ENCODE data around the gene TASP1.

TASP1 gene

DNA sequence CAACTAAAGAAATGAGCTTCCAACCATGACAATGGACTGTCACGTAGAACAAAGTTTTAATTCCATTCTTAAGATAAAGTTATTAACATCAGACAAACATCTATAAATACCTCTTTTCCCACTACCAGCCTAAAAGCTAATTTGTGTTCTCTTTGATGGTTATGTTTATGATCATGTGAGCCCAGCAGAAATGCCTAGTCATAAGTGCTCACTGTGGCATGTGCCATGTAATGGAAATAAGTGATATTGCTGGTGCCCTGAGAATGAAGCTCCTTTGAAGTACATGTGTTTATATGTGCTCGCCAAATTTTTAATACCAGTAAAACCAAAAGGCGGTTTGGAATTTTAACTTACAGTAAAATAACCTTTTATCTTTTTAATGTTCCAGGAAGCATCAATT, 211.9 kb downstream of the TASP1 start:
- no peaks in the 10 kb centered on the region for H3K9me3 Mint-ChIP-seq
- H3K36me3 Mint-ChIP-seq: peaks cover 29% of the 10 kb centered on the region
- H3K4me3 Mint-ChIP-seq: no peak overlapping the region
- no peaks in the 10 kb centered on the region for H3K27me3 Mint-ChIP-seq
- no peak overlapping the region for H3K27ac Mint-ChIP-seq
- no peaks in the 10 kb centered on the region for H3K4me1 Mint-ChIP-seq

DNA sequence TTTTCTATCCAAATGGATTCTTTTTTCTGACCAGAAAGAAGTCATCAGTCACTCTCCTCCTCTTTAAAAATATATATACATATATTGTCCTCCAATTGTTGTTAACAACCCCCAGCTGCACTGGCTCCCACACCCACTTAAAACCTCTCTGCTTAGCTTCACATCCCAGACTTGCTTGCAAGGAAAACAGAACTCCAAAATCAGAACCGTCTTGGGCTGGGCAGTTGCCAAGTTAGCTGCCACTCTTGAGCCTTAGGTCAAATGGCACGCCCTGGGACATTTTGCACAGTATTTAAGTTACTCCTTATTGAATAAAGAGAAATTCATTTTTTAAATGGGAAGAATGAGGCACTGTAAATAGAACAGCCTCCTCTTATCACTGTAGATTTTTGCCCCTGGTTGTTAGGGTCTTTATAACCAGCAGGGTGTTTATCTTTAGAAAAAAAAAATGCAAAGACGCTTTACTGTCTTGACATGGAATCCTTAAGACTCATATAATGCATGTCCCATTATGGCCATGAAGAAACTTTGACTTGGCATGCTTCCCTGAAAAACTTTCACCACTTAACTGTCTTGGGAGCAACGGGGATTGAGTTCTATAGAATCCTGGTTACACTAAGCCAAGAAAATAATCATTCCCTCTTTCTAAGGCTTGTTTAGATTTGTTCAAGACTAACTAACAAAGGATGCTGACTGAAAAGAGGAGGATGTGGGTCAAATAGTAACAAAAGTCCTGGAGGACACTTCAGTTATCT, 213.2 kb downstream of the TASP1 start:
- no peaks in the 10 kb centered on the region for H3K9me3 Mint-ChIP-seq
- H3K27me3 Mint-ChIP-seq: no peaks in the 10 kb centered on the region
- no peaks in the 10 kb centered on the region for H3K4me1 Mint-ChIP-seq
- no peak overlapping the region for H3K27ac Mint-ChIP-seq
- peaks cover 20% of the 10 kb centered on the region for H3K36me3 Mint-ChIP-seq
- H3K4me3 Mint-ChIP-seq: no peak overlapping the region

DNA sequence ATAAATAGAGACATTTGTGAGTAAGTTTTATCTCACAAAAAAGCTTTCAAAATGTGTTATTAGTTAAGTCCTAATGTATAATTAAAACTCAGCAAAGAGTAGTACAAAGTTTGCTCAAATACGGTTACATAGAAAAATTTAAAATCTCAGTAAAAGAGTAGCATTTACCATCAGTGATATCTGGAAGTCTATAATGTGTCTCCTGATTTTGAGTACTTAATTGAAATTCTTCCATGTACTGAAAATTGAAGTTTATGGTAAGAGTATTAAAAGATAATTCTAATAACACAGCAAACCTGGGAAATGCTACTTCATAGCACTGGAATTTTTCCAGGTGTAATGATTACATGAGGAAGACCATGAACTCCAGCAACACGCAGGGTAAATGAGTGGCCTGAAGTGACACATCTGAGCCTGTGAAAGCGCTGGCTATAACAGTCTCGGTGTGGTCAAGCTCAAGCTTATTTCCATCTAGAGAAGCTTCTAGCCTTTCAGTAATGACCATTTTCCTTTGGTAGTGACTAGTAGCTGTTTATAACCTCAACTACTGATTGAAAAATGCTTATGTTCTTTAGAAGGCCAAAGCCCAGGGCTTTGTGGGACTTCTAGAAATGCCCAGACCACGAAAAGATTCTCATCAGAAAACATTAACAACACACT, 214.4 kb downstream of the TASP1 start:
- Mint-ChIP-seq H3K4me3 (no peak overlapping the region), H3K27me3 (no peaks in the 10 kb centered on the region), H3K27ac (no peak overlapping the region), H3K4me1 (no peaks in the 10 kb centered on the region), H3K9me3 (no peaks in the 10 kb centered on the region), H3K36me3 (peaks cover 10% of the 10 kb centered on the region)

DNA sequence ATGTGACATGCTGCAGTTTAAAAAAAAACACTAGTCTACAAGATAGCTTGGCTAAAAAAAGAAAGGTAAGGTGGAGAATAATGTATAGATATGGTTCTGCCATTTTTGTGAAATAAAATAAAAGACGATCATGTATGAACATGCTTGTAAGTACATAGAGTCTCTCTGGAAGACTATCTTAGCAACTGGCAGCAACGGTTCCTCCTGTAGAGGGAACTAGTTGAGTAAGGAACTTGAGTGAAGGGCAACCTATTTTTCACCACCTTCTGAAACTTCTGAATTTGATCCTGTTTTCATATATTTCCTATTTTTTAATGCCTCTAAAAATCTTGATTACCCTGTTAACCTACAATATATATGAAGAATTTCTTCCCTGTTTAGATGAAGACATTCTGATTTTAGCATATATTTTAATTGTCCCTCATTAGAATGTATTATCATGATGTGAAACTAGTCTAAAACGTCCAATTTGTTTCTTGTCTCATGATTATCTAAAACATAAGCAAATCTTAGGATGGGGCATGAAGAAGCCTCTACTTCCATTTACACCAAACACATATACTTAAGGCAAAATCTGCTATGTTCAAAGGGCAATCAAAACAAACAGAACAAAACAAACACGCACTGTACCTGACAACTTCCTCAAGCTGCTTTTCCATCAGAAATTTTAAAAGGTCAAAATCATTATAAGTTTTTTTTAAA, 215.1 kb downstream of the TASP1 start:
- Mint-ChIP-seq H3K27ac (no peak overlapping the region), H3K36me3 (peaks cover 9% of the 10 kb centered on the region), H3K27me3 (no peaks in the 10 kb centered on the region), H3K4me3 (no peak overlapping the region), H3K4me1 (no peaks in the 10 kb centered on the region), H3K9me3 (no peaks in the 10 kb centered on the region)

DNA sequence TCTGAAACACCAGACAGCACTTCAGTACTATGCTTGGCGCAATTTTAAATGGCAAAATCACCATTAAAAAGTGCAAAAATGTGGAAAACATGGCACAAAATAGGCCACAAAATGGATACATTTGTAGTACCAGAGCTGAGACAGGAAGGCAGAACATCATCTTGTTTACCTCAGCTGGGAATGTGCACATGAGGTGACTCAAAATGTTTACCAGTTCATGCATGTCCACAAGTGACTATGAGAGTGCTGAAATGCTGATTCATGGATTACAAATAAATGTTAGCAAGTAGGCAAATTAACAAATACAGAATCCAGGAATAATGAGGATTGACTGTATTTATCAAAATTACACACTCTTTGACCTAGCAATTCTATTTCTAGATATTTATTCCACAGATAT, 216.1 kb downstream of the TASP1 start:
- Mint-ChIP-seq H3K36me3 (peaks cover 14% of the 10 kb centered on the region), H3K27me3 (no peaks in the 10 kb centered on the region), H3K9me3 (no peaks in the 10 kb centered on the region), H3K4me3 (no peak overlapping the region), H3K27ac (no peak overlapping the region), H3K4me1 (no peaks in the 10 kb centered on the region)

DNA sequence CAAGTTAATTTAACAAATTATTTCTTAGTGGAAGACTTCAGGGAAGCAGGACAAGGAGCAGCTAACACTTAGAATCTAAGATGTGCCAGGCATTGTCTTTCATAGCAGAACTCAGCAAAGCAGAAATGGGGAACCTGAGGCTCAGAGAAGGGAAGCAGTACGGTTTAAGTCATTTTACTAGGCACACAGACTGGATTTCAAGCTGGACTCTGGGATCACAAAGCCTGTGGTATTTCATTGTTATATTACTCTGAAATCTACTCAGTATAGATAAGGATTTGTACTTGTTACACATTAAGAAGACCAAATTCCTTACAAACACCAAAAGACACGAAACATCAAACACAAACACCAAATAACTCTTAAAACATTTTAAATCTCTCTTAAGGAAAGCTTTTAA, 218.1 kb downstream of the TASP1 start:
- Mint-ChIP-seq H3K9me3 (no peaks in the 10 kb centered on the region), H3K4me1 (no peaks in the 10 kb centered on the region), H3K36me3 (peaks cover 21% of the 10 kb centered on the region), H3K27me3 (no peaks in the 10 kb centered on the region), H3K27ac (no peak overlapping the region), H3K4me3 (no peak overlapping the region)

DNA sequence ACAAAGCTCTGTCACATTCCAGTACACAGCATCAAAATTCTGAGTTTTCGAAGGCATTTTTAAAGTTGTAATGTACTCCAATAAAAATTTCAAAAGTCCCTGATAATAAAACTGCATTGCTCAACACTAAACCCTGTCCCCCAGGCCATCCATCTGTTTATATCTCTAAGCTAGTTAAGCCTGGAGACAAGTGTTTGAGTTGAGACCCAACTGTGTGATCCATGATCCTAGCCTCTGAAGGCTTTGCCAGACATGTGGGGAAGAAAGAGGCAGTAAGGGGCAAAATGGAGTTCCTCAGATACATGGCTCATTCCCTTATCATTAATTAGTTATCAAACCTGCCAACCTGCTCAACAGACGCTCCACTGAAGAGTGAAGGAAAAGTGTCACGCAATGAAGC, 219.3 kb downstream of the TASP1 start:
- peaks cover 24% of the 10 kb centered on the region for H3K36me3 Mint-ChIP-seq
- no peak overlapping the region for H3K4me3 Mint-ChIP-seq
- no peaks in the 10 kb centered on the region for H3K4me1 Mint-ChIP-seq
- no peaks in the 10 kb centered on the region for H3K9me3 Mint-ChIP-seq
- no peaks in the 10 kb centered on the region for H3K27me3 Mint-ChIP-seq
- no peak overlapping the region for H3K27ac Mint-ChIP-seq

DNA sequence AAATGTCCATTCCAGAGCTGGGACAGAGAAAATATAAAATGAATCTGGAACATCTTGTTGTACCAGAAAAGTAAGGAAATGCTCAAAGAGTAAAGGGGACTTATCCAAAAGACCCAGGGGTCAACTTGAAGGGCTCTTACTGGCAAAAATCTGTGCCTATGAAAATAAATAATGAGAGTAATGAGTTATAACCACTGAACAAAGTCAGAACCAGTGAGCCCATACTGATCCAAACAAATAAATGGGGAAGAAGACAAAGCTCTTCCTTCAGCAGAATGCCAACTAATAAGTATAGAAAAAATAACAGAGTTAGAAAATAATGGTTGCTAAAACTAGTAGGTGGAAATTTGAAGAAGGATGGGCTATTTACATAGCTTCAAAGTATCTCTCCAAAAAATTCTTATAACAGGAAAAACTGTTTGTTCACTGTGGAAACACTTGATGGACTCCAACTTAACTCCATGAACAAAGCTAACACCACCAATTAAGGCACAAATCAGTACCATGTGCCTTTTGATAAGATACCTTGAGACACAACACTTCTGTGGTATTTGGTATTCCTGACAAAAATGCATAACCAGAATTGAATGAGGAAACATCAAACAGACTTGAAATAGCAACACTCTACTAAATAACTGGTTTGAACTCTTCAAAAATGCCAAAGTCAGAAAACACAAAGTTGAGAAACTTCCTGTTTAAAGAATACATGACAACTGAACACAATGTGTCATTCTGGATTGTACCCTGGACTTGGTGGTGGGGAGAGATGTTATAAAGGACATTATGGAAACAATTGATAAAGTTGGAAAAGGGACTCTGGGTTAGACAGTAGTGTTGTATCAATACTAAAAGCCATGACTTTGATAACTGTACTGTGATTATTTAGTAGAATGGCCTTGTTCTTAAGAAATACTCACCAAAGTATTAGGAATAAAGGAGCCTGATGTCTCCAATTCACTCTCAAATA, 220.2 kb downstream of the TASP1 start:
- Mint-ChIP-seq H3K27me3 (no peaks in the 10 kb centered on the region), H3K36me3 (peaks cover 27% of the 10 kb centered on the region), H3K27ac (no peak overlapping the region), H3K9me3 (no peaks in the 10 kb centered on the region), H3K4me3 (no peak overlapping the region), H3K4me1 (no peaks in the 10 kb centered on the region)

DNA sequence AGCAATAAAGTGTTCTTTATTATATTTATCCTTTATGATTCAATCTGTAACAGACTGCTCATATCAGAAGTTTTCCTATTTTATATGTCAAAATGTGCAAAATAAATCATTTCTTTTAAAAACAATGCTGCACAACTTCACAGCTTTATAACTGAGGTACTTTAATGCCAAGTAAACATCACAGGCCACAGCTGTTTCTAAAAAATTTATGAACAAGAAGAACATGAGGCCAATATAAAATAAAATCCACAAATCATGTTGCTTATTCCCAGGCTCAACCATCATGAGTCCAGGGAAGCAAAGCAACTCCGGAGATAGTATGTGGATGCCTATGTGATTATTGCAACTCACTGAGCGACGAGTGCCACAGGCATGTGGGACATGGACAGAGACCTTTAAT, 222.2 kb downstream of the TASP1 start:
- Mint-ChIP-seq H3K27ac (no peak overlapping the region), H3K4me3 (no peak overlapping the region), H3K4me1 (no peaks in the 10 kb centered on the region), H3K9me3 (no peaks in the 10 kb centered on the region), H3K27me3 (no peaks in the 10 kb centered on the region), H3K36me3 (peaks cover 31% of the 10 kb centered on the region)

DNA sequence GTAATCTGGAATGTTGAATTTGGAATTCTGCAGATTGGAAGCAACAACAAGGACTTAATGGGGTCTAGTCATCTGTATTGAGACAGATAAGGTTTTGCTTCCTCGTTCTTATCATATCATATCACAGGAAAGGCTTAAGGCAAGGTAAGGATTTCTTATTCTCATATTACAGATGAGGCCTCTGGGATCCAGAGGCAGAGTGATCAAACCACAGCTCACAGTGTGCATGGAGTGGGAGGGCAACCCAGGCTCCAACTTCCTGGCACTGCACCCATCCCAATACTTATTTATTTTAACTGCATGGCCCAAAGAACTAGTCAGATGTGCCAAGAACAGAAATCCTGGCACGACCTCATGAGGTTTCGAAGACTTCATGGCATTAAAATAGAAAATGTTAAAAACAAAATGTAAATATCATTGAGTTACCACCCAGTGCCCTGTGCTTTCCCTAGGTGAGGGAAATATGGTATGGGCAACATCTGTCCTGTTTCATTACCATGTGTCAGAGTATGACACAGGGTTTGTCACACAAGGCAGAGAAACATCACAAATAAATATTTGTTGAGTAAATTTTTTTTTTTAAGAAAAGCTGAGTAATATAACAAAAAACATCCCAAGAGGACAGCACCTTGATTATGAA, 225.8 kb downstream of the TASP1 start:
- no peak overlapping the region for H3K4me3 Mint-ChIP-seq
- no peak overlapping the region for H3K27ac Mint-ChIP-seq
- no peaks in the 10 kb centered on the region for H3K9me3 Mint-ChIP-seq
- peaks cover 31% of the 10 kb centered on the region for H3K36me3 Mint-ChIP-seq
- H3K27me3 Mint-ChIP-seq: no peaks in the 10 kb centered on the region
- H3K4me1 Mint-ChIP-seq: no peaks in the 10 kb centered on the region

DNA sequence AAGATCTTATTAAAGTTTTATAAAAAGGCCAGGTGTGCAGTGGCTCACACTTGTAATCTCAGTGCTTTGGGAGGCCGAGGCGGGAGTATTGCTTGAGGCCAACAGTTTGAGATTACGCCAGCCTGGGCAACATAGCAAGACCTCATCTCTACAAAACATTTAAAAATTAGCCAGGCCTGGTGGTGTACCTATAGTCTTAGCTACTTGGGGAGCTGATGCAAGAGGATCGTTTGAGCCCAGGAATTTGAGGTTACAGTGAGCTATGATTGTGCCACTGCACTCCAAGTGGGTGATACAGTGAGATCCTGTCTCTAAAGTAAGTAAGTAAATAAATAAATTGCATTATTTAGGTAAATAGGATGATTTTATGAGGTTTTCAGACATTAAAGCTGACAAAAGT, 234.4 kb downstream of the TASP1 start:
- Mint-ChIP-seq H3K36me3 (peaks cover 12% of the 10 kb centered on the region), H3K9me3 (no peaks in the 10 kb centered on the region), H3K4me3 (no peak overlapping the region), H3K4me1 (peaks cover 4% of the 10 kb centered on the region), H3K27me3 (no peaks in the 10 kb centered on the region), H3K27ac (no peak overlapping the region)

DNA sequence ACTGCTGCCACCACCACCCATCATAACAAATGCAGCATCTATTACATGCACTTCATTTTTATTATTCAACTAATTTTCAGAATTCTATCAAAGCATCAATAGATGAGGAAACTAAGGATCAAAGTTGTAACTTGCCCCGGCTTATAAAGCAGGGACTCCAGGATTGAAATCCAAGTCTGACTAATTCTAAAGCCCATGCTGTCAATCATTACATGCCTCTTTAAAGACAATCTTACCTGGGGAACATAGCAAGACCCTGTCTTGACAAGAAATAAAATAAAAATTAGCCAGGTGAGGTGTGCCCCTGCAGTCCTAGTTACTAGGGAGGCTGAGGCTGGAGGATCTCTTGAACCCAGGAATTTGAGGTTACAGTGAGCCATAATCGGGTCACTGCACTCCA, 235.3 kb downstream of the TASP1 start:
- Mint-ChIP-seq H3K27me3 (no peaks in the 10 kb centered on the region), H3K4me3 (no peak overlapping the region), H3K27ac (no peak overlapping the region), H3K4me1 (peaks cover 4% of the 10 kb centered on the region), H3K9me3 (no peaks in the 10 kb centered on the region), H3K36me3 (peaks cover 14% of the 10 kb centered on the region)

DNA sequence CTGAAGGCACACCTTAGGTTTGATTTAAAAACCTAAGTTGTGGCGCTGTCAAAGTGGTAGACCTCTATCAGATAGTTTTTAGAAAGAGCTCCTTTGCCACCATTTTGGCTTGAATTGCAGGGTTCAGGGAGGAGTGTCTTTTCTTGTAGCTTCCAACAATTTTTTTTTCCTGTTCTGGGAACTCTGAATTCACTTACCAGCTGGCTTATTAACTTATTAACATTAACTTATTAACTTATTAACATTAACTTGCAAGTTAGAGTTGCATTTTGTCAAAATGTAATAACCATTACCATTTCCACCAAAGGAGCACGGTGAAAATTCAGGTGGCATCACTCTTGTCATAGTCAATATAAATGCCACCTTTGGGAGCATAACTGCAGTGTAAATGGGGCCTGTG, 235.7 kb downstream of the TASP1 start:
- no peak overlapping the region for H3K4me3 Mint-ChIP-seq
- no peak overlapping the region for H3K27ac Mint-ChIP-seq
- H3K9me3 Mint-ChIP-seq: no peaks in the 10 kb centered on the region
- no peaks in the 10 kb centered on the region for H3K27me3 Mint-ChIP-seq
- H3K36me3 Mint-ChIP-seq: peaks cover 14% of the 10 kb centered on the region
- H3K4me1 Mint-ChIP-seq: peaks cover 4% of the 10 kb centered on the region

DNA sequence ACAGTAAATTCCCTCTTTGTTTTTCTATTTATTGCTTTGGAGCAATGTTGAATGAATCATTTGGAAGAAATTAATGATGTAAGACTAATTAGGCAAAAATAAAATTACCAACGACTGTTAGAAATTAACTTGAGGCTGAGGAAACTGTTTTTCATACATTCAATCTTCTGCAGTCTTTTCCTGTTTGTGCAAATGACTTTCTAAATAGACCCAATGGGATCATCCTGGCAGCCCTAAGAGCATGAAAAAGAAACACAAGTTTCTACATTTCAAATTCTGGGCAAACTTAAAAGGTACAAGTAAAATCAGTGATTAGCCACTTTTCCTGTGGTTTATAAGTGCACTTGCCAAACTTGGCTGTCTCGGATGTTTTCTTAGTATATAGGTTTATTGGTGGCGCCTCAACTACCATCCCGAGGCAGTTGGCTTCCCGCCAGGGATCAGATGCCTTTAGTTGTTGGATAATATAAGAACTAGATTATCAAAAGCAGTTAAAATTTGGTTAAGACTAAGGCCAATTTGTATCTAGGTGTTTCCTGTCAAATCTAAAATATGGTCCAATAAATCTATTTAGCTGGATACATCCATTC, 236.5 kb downstream of the TASP1 start:
- Mint-ChIP-seq H3K4me3 (no peak overlapping the region), H3K27me3 (no peaks in the 10 kb centered on the region), H3K36me3 (peaks cover 12% of the 10 kb centered on the region), H3K9me3 (no peaks in the 10 kb centered on the region), H3K4me1 (peaks cover 4% of the 10 kb centered on the region), H3K27ac (no peak overlapping the region)

DNA sequence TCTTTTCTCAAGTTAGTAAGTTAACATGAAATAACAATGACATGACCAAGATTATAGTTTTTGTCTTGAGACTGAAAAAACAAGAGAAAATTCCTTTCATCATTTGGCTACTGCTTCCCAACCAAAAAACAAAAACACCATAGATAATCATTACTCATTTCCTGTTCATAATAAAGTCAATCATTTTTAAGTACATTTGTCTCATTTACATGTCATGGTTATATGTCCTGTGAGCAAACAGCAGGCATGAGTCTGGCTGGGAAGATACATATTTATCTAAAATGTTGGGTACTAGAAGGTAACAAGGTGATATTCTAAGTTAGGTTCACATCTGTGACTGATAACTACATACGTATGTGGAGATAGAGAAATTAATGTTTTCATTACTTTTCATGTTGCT, 237.1 kb downstream of the TASP1 start:
- no peak overlapping the region for H3K27ac Mint-ChIP-seq
- peaks cover 4% of the 10 kb centered on the region for H3K4me1 Mint-ChIP-seq
- no peaks in the 10 kb centered on the region for H3K27me3 Mint-ChIP-seq
- no peaks in the 10 kb centered on the region for H3K9me3 Mint-ChIP-seq
- peaks cover 11% of the 10 kb centered on the region for H3K36me3 Mint-ChIP-seq
- H3K4me3 Mint-ChIP-seq: no peak overlapping the region

All from activated naive CD4-positive, alpha-beta T cell treated with anti-CD3 and anti-CD28 coated beads, Interleukin-2, amount 50 U/mL, for 24 hours (primary cell).